GM18951 (cell line): ENCODE results near the gene RAMACL.

Experiments used
- POLR2A ChIP-seq: IDR thresholded peaks from 4 replicates; pipeline ENCODE4 v1.6.1; 2011; ENCODE audit warnings: mild to moderate bottlenecking; ENCODE audit not compliant: insufficient read length, insufficient read depth; ENCODE audit errors: extremely low read depth
- in situ Hi-C: fragments of 300-500 bp; cut with MboI; formaldehyde crosslinking; loops from one replicate; pipeline ENCODE4 v1.12.0; 2022; ENCODE audit warnings: low sequenced_read_pairs, mixed read lengths, inconsistent platforms; ENCODE audit not compliant: unreplicated experiment

The RAMACL gene

GRCh38 chr6:166558156-166559005, 28.1 kb downstream of the RAMACL start:
- in situ Hi-C loops, result no loop called here
- TF ChIP-seq POLR2A, result no peak

- no peak for TF ChIP-seq POLR2A
- in situ Hi-C loops, result no loop called here
These were observed 29.6 kb downstream of the RAMACL start for GRCh38 chr6:166556863-166557322.

GRCh38 chr6:166556336-166556735, 30.1 kb downstream of the RAMACL start:
- in situ Hi-C loops, result no loop called here
- no peak for TF ChIP-seq POLR2A

GRCh38 chr6:166555086-166555485, 31.4 kb downstream of the RAMACL start:
- in situ Hi-C loops, result no loop called here
- TF ChIP-seq POLR2A, result no peak

GRCh38 chr6:166554316-166554715, 32.2 kb downstream of the RAMACL start:
- in situ Hi-C loops, result no loop called here
- no peak for TF ChIP-seq POLR2A

- no peak for TF ChIP-seq POLR2A
- in situ Hi-C loops, result no loop called here
These were observed 32.8 kb downstream of the RAMACL start for GRCh38 chr6:166553563-166554271.

- TF ChIP-seq POLR2A, result no peak
- in situ Hi-C loops, result no loop called here
These were observed 33.9 kb downstream of the RAMACL start for GRCh38 chr6:166552600-166552999.

- TF ChIP-seq POLR2A, result no peak
- in situ Hi-C loops, result no loop called here
These were observed 34.6 kb downstream of the RAMACL start for GRCh38 chr6:166551754-166552495.

- in situ Hi-C loops, result no loop called here
These were observed 39.8 kb downstream of the RAMACL start for GRCh38 chr6:166546653-166547052.

GRCh38 chr6:166545156-166546034, 41.1 kb downstream of the RAMACL start:
- in situ Hi-C loops, result no loop called here
- TF ChIP-seq POLR2A, result no peak

More at GRCh38 chr6:166546653-166547052, 39.8 kb downstream of the RAMACL start:
- no peak for TF ChIP-seq POLR2A

GRCh38 chr6:166544296-166544605, 42.2 kb downstream of the RAMACL start:
- TF ChIP-seq POLR2A, result no peak
- in situ Hi-C loops, result no loop called here

- TF ChIP-seq POLR2A, result no peak
- in situ Hi-C loops, result no loop called here
These were observed 42.7 kb downstream of the RAMACL start for GRCh38 chr6:166543603-166544295.
